Loucy (cell line): ENCODE measurements around the gene PATZ1.

Experiments used
- EZH2phosphoT487 ChIP-seq: fragments of 200-600 bp; IDR thresholded peaks from 2 replicates; pipeline ENCODE4 v1.6.1; 2018; ENCODE audit warnings: antibody characterized with exemption, mild to moderate bottlenecking, moderate library complexity, borderline replicate concordance
- TF ChIP-seq, protein P1 (sequence below): fragments of 200-600 bp; sonication (generic); conservative IDR thresholded peaks from 2 replicates; pipeline ENCODE4 v1.5.1; 2014; ENCODE audit warnings: mild to moderate bottlenecking, antibody characterized with exemption, low read length

GRCh38 chr22:31349960-31350359 is 3.8 kb upstream of the PATZ1 start:
- TF ChIP-seq, protein P1, sequence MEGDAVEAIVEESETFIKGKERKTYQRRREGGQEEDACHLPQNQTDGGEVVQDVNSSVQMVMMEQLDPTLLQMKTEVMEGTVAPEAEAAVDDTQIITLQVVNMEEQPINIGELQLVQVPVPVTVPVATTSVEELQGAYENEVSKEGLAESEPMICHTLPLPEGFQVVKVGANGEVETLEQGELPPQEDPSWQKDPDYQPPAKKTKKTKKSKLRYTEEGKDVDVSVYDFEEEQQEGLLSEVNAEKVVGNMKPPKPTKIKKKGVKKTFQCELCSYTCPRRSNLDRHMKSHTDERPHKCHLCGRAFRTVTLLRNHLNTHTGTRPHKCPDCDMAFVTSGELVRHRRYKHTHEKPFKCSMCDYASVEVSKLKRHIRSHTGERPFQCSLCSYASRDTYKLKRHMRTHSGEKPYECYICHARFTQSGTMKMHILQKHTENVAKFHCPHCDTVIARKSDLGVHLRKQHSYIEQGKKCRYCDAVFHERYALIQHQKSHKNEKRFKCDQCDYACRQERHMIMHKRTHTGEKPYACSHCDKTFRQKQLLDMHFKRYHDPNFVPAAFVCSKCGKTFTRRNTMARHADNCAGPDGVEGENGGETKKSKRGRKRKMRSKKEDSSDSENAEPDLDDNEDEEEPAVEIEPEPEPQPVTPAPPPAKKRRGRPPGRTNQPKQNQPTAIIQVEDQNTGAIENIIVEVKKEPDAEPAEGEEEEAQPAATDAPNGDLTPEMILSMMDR, result no peak
- no peak for TF ChIP-seq EZH2phosphoT487
